DND-41 (cell line): ENCODE measurements around the gene CFAP45.
A peak's percentile ranks its signal among the peaks of the same experiment; 100 is the strongest.

ENCODE experiments used
- ATAC-seq: fragments of 200-7000 bp; cut with Tn5 transposase; 3 replicates; pipeline ENCODE4 v1.9.1; 2021; ENCODE audit warnings: low read depth; ENCODE audit not compliant: insufficient read depth
- DNase-seq: peaks from one replicate; pipeline ENCODE4 v3.0.0-alpha.2; 2020
- H2AFZ ChIP-seq: 2 replicates; pipeline ENCODE4 v1.6.0; 2012; ENCODE audit warnings: low read depth, low read length
- H3K27ac ChIP-seq: 2 replicates; pipeline ENCODE4 v1.5.1; 2012; ENCODE audit warnings: low read length, inconsistent platforms
- H3K27me3 ChIP-seq: fragments of 200-600 bp; sonication (generic); 2 replicates; pipeline ENCODE4 v1.6.0; 2012; ENCODE audit warnings: low read length, mild to moderate bottlenecking, inconsistent platforms; ENCODE audit not compliant: insufficient read depth, poor library complexity
- H3K36me3 ChIP-seq: 2 replicates; pipeline ENCODE4 v1.5.1; 2012; ENCODE audit warnings: low read length, inconsistent platforms; ENCODE audit not compliant: insufficient read depth
- H3K4me1 ChIP-seq: 2 replicates; pipeline ENCODE4 v1.5.1; 2012; ENCODE audit warnings: mild to moderate bottlenecking, low read length; ENCODE audit not compliant: insufficient read depth
- H3K4me2 ChIP-seq: 2 replicates; pipeline ENCODE4 v1.6.0; 2012; ENCODE audit warnings: mild to moderate bottlenecking, moderate library complexity, low read length, inconsistent platforms; ENCODE audit not compliant: insufficient read depth
- H3K4me3 ChIP-seq, 2 experiments: fragments of 200-600 bp in 1 of 2; shearing (Covaris generic) in 1 of 2; 2 replicates each; pipeline ENCODE4 v1.5.1; 2012 to 2016; ENCODE audit warnings: inconsistent platforms in 2 of 2, low read length in 2 of 2, mild to moderate bottlenecking in 2 of 2, low read depth in 1 of 2, moderate library complexity in 1 of 2
- H3K79me2 ChIP-seq: 2 replicates; pipeline ENCODE4 v1.6.0; 2012; ENCODE audit warnings: low read length, inconsistent platforms; ENCODE audit not compliant: insufficient read depth
- H3K9ac ChIP-seq: 2 replicates; pipeline ENCODE4 v1.6.0; 2012; ENCODE audit warnings: low read depth, mild to moderate bottlenecking, inconsistent platforms, low read length, moderate library complexity
- H3K9me3 ChIP-seq: 2 replicates; pipeline ENCODE4 v1.5.1; 2012; ENCODE audit warnings: low read length, moderate library complexity, mild to moderate bottlenecking, inconsistent platforms; ENCODE audit not compliant: insufficient read depth, severe bottlenecking
- H4K20me1 ChIP-seq: 2 replicates; pipeline ENCODE4 v1.6.0; 2012; ENCODE audit warnings: low read length; ENCODE audit not compliant: insufficient read depth
- CTCF ChIP-seq: IDR thresholded peaks from 2 replicates; pipeline ENCODE4 v1.5.1; 2012; ENCODE audit warnings: borderline replicate concordance, low read length, moderate library complexity, mild to moderate bottlenecking; ENCODE audit not compliant: poor library complexity, severe bottlenecking; ENCODE audit errors: extremely low read depth
- EZH2 ChIP-seq: IDR thresholded peaks from 3 replicates; pipeline ENCODE4 v1.6.1; 2012; ENCODE audit warnings: borderline replicate concordance, low read depth, mild to moderate bottlenecking, moderate library complexity, low read length, inconsistent platforms; ENCODE audit not compliant: severe bottlenecking

The CFAP45 gene

GRCh38 chr1:159946242-159947187 lies 46.5 kb upstream of the CFAP45 start:
- Histone ChIP-seq H3K4me1 (peaks cover 6% of the 10 kb centered on the region), H2AFZ (no peak overlapping the region), H3K79me2 (no peaks in the 10 kb centered on the region), H3K27ac (no peak overlapping the region), H3K36me3 (no peaks in the 10 kb centered on the region), H3K4me3 (no peak overlapping the region), H3K9ac (no peak overlapping the region), H3K4me2 (no peak overlapping the region), H3K27me3 (peaks cover 69% of the 10 kb centered on the region), H4K20me1 (no peaks in the 10 kb centered on the region; the same call in 1 of the 2 replicates), H3K9me3 (no peaks in the 10 kb centered on the region)
- no peak for TF ChIP-seq EZH2
- no peak for TF ChIP-seq CTCF
- no peak for DNase-seq
- no peak for ATAC-seq

GRCh38 chr1:159945483-159946241 lies 45.7 kb upstream of the CFAP45 start, which contains the start of gene IGSF9:
TSS of gene IGSF9 (minus strand) at chr1:159945613. CDS start at chr1:159943454, 2,159 bp downstream.
- Histone ChIP-seq H3K4me1 (peaks cover 6% of the 10 kb centered on the region), H3K27me3 (peaks cover 75% of the 10 kb centered on the region), H3K4me2 (peak within 1 kb of the TSS; percentile 15; the same call in 1 of the 2 replicates), H3K4me3 (no peak within 1 kb of the TSS), H3K9me3 (no peaks in the 10 kb centered on the region), H3K9ac (no peak within 1 kb of the TSS), H3K27ac (no peak within 1 kb of the TSS), H4K20me1 (no peaks in the 10 kb centered on the region; the same call in 1 of the 2 replicates), H2AFZ (no peak within 1 kb of the TSS), H3K36me3 (no peaks in the 10 kb centered on the region), H3K79me2 (no peaks in the 10 kb centered on the region)
- TF ChIP-seq CTCF, result peak; percentile 51
- TF ChIP-seq EZH2, result peak; percentile 83
- DNase-seq (peak; percentile 86), ATAC-seq (peak; percentile 99)

- DNase-seq (no peak), ATAC-seq (no peak)
- no peak for TF ChIP-seq CTCF
- TF ChIP-seq EZH2, result no peak
- Histone ChIP-seq H4K20me1 (no peaks in the 10 kb centered on the region; the same call in 1 of the 2 replicates), H3K27me3 (peaks cover 77% of the 10 kb centered on the region), H3K4me3 (no peak overlapping the region), H3K9me3 (no peaks in the 10 kb centered on the region), H3K9ac (no peak overlapping the region), H3K36me3 (no peaks in the 10 kb centered on the region), H2AFZ (no peak overlapping the region), H3K79me2 (no peaks in the 10 kb centered on the region), H3K27ac (no peak overlapping the region), H3K4me2 (no peak overlapping the region), H3K4me1 (peaks cover 6% of the 10 kb centered on the region)
Measured at GRCh38 chr1:159944623-159945455, 44.9 kb upstream of the CFAP45 start.
